ACHN (cell line): Measurements from ENCODE around the gene RNF19B.
"Not testable (repeated sequence)": the region's sequence is repeated elsewhere in the genome, so short reads cannot be mapped to it uniquely, and the experiment has no call there.

Source experiments
- DNase-seq: peaks from one replicate; pipeline ENCODE4 v3.0.0-alpha.2; 2015
- in situ Hi-C: cut with HindIII; loops from 2 replicates; pipeline ENCODE4 v1.10.0; 2017; ENCODE audit warnings: low sequenced_read_pairs, low pct_ligation_motif_present, low pct_unique_long_range_greater_than_20kb

Gene RNF19B

DNA sequence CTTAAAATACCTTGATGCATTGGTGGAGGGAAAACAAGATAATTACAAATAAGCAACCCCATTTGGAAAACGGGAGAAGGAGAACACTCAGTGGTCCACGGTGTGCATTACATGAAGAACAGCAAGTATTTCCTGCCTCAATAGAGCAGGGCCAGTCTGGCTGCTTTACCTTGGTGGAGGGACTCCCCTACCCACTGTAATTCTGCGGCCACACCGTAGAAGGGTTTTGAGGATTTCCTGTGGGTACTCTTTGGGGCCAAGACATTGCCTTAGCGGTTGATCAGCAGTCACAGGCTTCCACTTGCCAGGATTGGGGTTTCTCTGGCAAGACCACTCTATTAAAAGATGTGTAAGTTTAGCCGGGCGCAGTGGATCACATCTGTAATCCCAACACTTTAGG, 47.1 kb downstream of the RNF19B start:
- DNase-seq = no peak
- in situ Hi-C loops = no loop called here

- DNase-seq = no peak
- in situ Hi-C loops = no loop called here
Measured at GRCh38 chr1:32915766-32916706, 48.6 kb downstream of the RNF19B start.

DNA sequence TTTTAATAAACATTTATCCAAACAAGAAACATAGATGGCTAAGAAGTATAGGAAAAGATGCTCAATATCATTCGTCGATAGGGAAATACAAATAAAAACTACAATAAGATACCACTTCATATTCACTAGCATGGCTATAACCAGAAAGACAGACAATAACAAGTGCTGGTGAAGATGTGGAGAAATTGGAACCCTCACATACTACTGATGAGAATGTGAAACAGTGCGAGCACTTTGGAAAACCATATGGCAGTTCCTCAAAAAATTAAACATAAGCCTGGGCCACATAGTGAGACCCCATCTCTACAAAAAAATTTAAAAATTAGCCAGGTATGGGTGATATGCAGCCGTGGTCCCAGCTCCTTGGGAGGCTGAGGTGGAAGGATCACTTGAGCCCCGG, 54.3 kb downstream of the RNF19B start:
- in situ Hi-C loops = no loop called here
- no peak for DNase-seq

DNA sequence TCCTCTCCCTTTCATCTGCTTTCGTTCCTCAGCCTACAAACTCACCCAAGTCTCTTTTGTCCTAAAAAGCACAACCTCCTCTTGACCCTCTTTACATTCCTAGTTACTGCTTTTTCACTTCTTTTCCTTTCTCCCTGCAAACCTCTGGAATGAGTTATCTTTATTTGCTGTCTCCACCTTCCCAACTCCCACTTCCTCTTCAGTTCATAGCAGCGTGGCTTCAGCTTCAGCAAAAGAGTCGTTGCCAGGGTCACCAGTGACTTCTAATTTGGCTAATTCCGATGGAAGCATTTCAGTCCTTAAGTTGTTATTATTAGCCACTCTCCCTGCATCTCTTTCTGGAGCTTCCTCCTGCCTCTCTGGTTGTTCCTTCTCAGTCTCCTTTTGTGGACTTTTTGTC, 57.2 kb downstream of the RNF19B start:
- no peak for DNase-seq
- in situ Hi-C loops = no loop called here

DNA sequence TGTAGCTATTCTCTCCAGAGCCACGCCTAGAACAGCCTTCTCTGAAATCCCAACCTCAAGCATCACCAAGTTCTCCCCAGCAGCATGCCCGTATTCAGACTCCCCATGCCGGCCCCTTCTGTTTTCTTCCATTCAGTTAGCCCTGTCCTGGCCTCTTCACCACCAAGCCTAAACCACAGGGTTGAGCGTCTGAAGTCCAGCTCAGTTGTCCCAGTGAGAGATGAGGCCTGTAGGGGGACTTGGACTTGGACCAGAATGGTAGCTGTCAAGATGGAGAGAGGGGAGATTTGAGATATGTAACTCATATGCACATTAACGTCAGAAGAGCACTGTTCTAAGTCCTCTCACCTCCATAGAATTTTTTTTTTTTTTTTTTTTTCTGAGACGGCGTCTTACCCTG, 58.0 kb downstream of the RNF19B start:
- DNase-seq = no peak
- in situ Hi-C loops = no loop called here

- in situ Hi-C loops, DNase-seq: not testable (repeated sequence)
Measured at GRCh38 chr1:32905588-32905987, 59.0 kb downstream of the RNF19B start.

DNA sequence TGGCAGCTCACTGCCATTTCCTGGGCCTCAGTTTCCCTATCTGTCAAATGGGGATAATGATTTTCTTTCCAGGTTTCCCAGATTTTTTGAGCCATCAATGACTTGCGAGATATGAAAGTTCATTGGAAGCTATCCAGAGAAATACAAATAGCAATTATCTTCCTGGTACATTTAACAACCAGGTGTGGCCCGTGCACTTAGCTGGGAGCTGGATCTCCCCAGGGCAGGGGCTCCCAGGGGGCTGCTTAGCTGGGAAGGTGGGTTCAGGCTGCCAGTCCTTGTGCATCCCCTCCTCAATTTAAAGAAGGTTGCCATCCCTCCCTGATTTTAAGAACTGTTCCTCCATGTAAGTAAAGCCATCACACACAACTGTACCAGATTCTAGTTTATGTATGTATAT, 59.8 kb downstream of the RNF19B start:
- in situ Hi-C loops = no loop called here
- DNase-seq = no peak

DNA sequence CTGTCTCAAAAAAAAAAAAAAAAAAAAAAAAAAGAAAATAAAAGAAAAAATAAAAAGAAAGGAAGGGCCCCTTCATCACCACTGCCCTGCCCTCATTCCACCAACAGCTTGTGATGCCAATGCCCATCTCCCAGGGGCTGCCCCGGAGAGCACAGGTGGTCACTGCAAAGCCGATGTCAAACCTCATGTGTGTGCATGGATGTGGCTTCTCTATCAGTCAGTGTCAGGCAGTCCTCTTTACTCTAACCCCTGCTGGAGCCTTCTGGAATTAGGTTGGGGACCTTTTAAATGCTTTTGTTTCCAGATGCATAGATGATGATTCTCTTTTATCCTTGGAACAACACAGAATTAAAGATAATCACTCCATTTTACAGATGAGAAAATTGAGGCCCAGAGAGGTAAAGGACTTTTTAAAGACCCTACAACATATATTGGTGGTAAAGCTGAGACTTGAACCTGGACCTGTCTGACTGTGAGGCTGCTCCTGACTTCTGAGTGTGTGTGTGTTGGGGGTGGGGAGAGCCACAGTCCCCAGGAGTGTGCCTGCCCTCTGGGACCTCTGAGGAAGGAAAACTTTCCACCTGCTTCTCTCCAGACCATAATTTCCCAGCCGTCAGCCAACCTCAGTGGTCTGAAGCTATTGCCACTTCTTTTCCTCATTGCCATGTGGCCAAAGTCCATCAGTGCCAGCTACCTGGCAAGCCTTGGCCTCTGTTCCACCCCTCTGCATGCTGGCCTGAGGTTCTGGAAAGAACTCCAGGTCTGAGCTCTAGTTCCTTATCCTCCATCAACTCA, 60.4 kb downstream of the RNF19B start:
- no peak for DNase-seq
- in situ Hi-C loops = no loop called here

GRCh38 chr1:32902535-32902920, 62.1 kb downstream of the RNF19B start:
- DNase-seq = no peak
- in situ Hi-C loops = no loop called here

- in situ Hi-C loops = no loop called here
Measured at GRCh38 chr1:32901823-32902534, 62.6 kb downstream of the RNF19B start.

DNA sequence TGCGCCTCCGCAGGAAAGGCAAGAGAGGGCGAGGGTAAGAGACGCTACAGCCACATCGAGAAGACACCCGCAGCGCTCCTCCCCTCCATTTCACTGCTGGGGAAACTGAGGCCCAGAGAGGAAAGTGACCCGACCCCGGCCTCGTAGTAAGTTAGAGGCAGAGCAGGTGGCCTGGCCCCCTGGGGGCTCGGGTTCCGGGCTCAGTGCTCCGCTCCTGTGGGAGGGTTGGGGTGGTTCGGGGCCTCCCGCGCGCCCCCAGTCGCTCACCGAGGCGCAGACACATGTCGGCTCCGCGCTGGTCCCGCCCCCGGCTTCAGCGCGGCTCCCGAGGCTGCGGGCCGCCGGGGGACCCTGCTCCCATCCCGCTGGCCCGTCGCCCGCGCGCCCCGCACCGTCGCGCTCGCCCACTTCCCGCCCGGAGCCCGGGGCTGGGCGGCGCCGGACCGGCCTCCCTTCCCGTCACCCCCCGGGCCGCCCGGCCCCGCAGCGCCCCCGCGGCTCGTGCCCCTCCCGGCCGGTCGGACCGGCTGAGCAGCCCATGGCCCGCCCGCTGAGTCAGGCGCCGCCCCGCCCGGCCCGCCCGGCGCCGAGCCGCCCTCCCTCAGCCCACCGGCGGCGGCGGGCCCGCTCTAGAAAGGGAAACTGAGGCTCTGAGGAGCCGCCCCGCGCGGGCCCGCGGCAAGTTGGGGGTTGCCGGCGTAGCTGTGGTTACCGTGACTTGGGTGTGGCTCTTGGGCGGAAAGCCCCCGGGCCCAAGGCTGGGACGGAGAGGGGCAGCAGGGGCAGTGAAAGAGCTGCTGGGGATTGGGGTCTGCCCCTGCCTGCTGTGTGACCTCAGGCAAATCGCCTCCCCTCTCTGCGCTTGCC, 63.4 kb downstream of the RNF19B start, which contains the start of gene TMEM54:
TSS of gene TMEM54 (minus strand) at position 434 of the 867 bp plus-strand sequence. CDS start at position 283, 151 bp downstream.
- DNase-seq = peak; percentile 60
- in situ Hi-C loops = no loop called here

More at GRCh38 chr1:32901823-32902534, 62.6 kb downstream of the RNF19B start:
- no peak for DNase-seq

DNA sequence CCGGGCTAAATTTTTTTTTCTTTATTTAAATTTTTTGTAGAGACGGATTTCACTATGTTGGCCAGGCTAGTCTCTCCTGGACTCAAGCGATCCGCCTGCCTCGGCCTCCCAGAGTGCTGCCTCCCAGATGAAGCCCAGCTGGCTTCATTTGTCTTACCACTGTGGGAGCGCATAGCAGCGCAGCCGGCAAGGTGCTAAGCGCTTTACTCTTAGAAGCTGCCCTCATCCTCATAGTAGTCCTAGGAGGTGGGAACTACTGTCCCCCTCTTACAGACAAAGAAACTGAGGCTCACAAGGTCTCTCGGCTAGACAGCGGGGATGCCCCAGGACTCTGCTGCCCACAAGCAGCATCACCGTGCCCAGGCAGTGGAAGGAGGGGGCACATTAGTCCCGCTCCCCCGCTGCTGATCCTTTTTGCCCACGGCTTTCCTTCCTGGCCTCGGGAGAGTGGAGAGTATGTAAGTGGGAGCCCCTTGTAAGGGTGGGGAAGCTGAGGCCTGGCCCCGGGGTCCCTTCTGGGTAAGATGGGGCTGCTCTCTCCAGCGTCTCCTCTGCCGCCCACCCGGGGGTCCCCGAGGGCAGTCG, 64.1 kb downstream of the RNF19B start:
- in situ Hi-C loops = no loop called here
- no peak for DNase-seq

DNA sequence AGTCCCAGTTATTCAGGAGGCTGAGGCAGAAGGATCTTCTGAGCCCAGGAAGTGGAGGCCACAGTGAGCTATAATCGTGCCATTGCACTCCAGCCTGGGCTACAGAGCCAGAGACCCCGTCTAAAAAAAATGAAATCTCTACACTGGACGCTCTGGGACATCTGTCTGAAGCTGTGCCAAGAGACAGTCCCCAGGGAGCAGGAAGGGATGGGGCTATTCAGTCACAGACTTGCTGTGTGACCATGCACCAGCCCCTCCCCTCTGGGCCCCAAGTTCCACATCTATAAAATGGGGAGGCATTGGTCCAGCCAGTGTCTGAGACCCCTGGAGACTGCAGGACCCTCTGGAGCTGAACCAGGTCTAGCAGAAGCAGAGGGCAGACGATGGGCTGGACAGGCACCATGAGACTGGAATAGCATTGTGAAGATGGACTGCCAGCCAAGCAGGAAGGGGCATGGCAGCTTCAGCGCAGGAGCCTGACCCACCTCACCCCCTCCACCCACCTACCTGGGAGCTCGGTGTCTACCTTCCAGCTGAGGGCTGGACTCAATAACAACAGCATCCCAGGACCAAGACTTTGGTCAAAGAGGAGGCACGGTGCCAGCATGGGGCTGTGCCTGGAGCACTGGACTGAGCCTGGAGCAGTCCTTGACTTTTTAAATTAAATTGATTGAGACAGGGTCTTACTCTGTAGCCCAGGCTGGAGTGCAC, 64.9 kb downstream of the RNF19B start:
- in situ Hi-C loops = no loop called here
- no peak for DNase-seq

GRCh38 chr1:32898958-32899357, 65.7 kb downstream of the RNF19B start:
- no peak for DNase-seq
- in situ Hi-C loops = no loop called here

GRCh38 chr1:32898056-32898455, 66.6 kb downstream of the RNF19B start:
- in situ Hi-C loops = no loop called here
- no peak for DNase-seq

GRCh38 chr1:32897082-32898049, 67.2 kb downstream of the RNF19B start:
- in situ Hi-C loops = no loop called here
- no peak for DNase-seq
